Measurements from ENCODE around the gene PITPNC1.

DNA sequence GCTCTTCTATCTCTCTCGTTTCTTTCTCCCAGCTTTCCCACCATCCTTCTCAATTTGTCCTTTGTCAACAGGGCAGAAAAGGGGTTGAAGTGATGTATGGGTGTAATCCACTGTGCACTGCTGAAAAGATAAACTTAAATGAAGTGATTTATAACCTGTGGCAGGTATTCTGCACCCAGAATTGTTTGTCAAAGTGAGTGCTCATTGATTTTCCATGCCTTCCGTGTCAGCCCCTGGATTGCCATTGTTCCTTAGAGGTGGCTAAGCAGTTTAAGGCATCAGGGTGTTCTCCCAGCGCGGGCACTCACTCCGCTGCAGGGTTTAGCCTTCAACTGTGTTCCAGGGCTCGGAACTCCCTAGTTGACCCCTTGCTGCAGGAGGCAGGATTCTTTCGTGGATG, 82.9 kb downstream of the PITPNC1 start:
- no peak for TF ChIP-seq POLR2A (IDR thresholded peaks at IDR 0.05)
- no peak for TF ChIP-seq CTCF (IDR thresholded peaks at IDR 0.05)
